ENCODE measurements around the gene FYN. TPM values are rescaled to one million over a fixed set of nuclear protein-coding genes. Genes with fewer than 3 reads are reported as not detected.

The FYN gene
- total and polyA plus RNA-seq, 2 of the 8 experiments (the other 6 are each of a cell fraction or from before 2014, with no cell fraction given) = 46.8 to 97.2 TPM

- Histone ChIP-seq H2BK120ac (replicated peaks; ENCODE audit: low read depth, low read length) (no peak overlapping the region), H3K9me3 (ENCODE audit: insufficient read depth in 2 of 2, low read depth in 1 of 2, low read length in 1 of 2) (no peaks in the 10 kb centered on the region), H2BK5ac (ENCODE audit: low read depth, low read length) (no peak overlapping the region), H3K79me1 (ENCODE audit: low read depth, low read length) (no peaks in the 10 kb centered on the region), H3K4me1 (replicated peaks in 1 of 4; ENCODE audit: control insufficient read depth in 3 of 4, insufficient read depth in 4 of 4, low read length in 3 of 4) (peaks cover 0 to 11% (median 7%) of the 10 kb centered on the region in 4 experiments; a peak in 4 of 7 replicates), H3K79me2 (ENCODE audit: control insufficient read depth in 1 of 2, insufficient read depth in 2 of 2, low read length in 2 of 2) (no peaks in the 10 kb centered on the region), H3K36me3 (ENCODE audit: control insufficient read depth in 2 of 4, insufficient read depth in 4 of 4, low read length in 3 of 4) (peaks cover 0 to 7% (median 3%) of the 10 kb centered on the region in 4 experiments; a peak in 2 of 8 replicates), H3K56ac (replicated peaks; ENCODE audit: insufficient read length, low read depth, low read length) (no peak overlapping the region), H2BK20ac (ENCODE audit: low read length) (no peak overlapping the region), H3K27ac (ENCODE audit: low read depth, low read length) (no peak overlapping the region), H4K91ac (replicated peaks; ENCODE audit: insufficient read length, low read length) (no peak overlapping the region), H2AFZ (ENCODE audit: low read length) (no peak overlapping the region), H2BK12ac (ENCODE audit: low read depth, low read length) (no peak overlapping the region), H4K20me1 (replicated peaks in 1 of 2; ENCODE audit: control insufficient read depth in 1 of 2, insufficient read depth in 2 of 2, low read length in 2 of 2) (peaks cover 0 to 4% of the 10 kb centered on the region in 2 experiments), H3K9ac (replicated peaks in 1 of 4; ENCODE audit: extremely low read depth in 1 of 4, low read depth in 3 of 4, low read length in 3 of 4) (no peak overlapping the region), H4K8ac (ENCODE audit: extremely low read depth, insufficient read depth, low read length) (no peak overlapping the region), H2AK5ac (ENCODE audit: low read depth, low read length) (no peak overlapping the region), H3K4me2 (ENCODE audit: insufficient read depth in 1 of 2, low read depth in 2 of 2, low read length in 2 of 2) (no peak overlapping the region), H3K18ac (ENCODE audit: extremely low read depth, low read length) (no peak overlapping the region), H3K14ac (ENCODE audit: insufficient read length) (no peak overlapping the region), H4K5ac (ENCODE audit: insufficient read length, low read depth, low read length) (no peak overlapping the region), H3K4ac (replicated peaks; ENCODE audit: insufficient read length, low read depth, low read length) (no peak overlapping the region), H2BK15ac (ENCODE audit: low read length) (no peak overlapping the region), H3K4me3 (ENCODE audit: extremely low read depth in 1 of 4, insufficient read depth in 2 of 4, low read depth in 3 of 4, low read length in 4 of 4) (no peak overlapping the region), H3K23ac (ENCODE audit: insufficient read length) (no peak overlapping the region), H3K23me2 (ENCODE audit: low read depth, low read length) (no peaks in the 10 kb centered on the region), H3K27me3 (replicated peaks in 1 of 4; ENCODE audit: control insufficient read depth in 3 of 4, extremely low read depth in 1 of 4, insufficient read depth in 3 of 4, low read length in 3 of 4) (no peaks in the 10 kb centered on the region)
- no peak for DNase-seq (ENCODE audit: low read depth in 1 of 2, low spot score in 2 of 2)
- ChIA-PET POLR2A (ENCODE audit: partially characterized antibody) (no interaction called here), CTCF (ENCODE audit: partially characterized antibody) (interaction anchor here (1.0 to 4.1 kb wide), 5 partner anchors 16 to 369 kb away, joined by 3 to 19 read pairs (median 3); no protein-coding TSS in a partner anchor)
- no peak for FAIRE-seq
- WGBS, 2 experiments (ENCODE audit: extremely low coverage in 1 of 2, insufficient coverage in 1 of 2, insufficient read length in 1 of 2, insufficient replicate concordance in 2 of 2, low coverage in 1 of 2, low lambda C conversion rate in 2 of 2, missing lambda C conversion rate in 1 of 2) = 90% methylated on average over 1 of the region's 1 CpG; no CpG with 5 or more reads in 1 of the 2 experiments
- TF ChIP-seq POLR2A (IDR thresholded peaks at IDR 0.05; ENCODE audit: control extremely low read depth in 1 of 2, low read depth in 2 of 2, low read length in 2 of 2) (no peak), GTF2F1 (IDR thresholded peaks at IDR 0.05; ENCODE audit: borderline replicate concordance, low read depth, low read length) (no peak), EGR1 (IDR thresholded peaks at IDR 0.05; ENCODE audit: borderline replicate concordance, low read depth, low read length) (no peak), CHD2 (IDR thresholded peaks at IDR 0.05; ENCODE audit: low read length) (no peak), EP300 (IDR thresholded peaks at IDR 0.05; ENCODE audit: borderline replicate concordance in 1 of 2, low read depth in 2 of 2, low read length in 2 of 2) (no peak), RBBP5 (IDR thresholded peaks at IDR 0.05; ENCODE audit: borderline replicate concordance, low read depth, low read length) (no peak), SAP30 (IDR thresholded peaks at IDR 0.05; ENCODE audit: insufficient read depth, insufficient replicate concordance, low read length) (no peak), NRF1 (IDR thresholded peaks at IDR 0.05; ENCODE audit: low read depth, low read length) (no peak), KDM1A (IDR thresholded peaks at IDR 0.05; ENCODE audit: borderline replicate concordance, low read length) (no peak), HDAC2 (IDR thresholded peaks at IDR 0.05; ENCODE audit: borderline replicate concordance in 1 of 2, low read depth in 2 of 2, low read length in 2 of 2) (no peak), PHF8 (conservative IDR thresholded peaks at IDR 0.05; ENCODE audit: low read depth, low read length) (no peak), MAX (IDR thresholded peaks at IDR 0.05) (no peak), BCL11A (IDR thresholded peaks at IDR 0.05; ENCODE audit: low read depth in 2 of 2, low read length in 2 of 2) (no peak), POLR2AphosphoS5 (IDR thresholded peaks at IDR 0.05; ENCODE audit: low read depth, low read length) (no peak)
Observed at GRCh38 chr6:111674883-111675282, 198.4 kb downstream of the FYN start.
